Smooth muscle cell (in vitro differentiated cells): ENCODE results near the gene SLC9C2. TPM values are rescaled to one million over a fixed set of nuclear protein-coding genes. Genes with fewer than 3 reads are reported as not detected.

Experiments
- DNase-seq: peaks from one replicate; lab custom pipeline; 2025; ENCODE audit not compliant: unreplicated experiment; lab: John Stamatoyannopoulos, UW
- H2AFZ ChIP-seq: fragments of 200-600 bp; sonication (generic); 2 replicates; pipeline ENCODE4 v1.6.0; 2016; ENCODE audit warnings: antibody characterized with exemption, low read depth, mild to moderate bottlenecking
- H3F3A ChIP-seq: fragments of 200-600 bp; sonication (generic); 2 replicates; pipeline ENCODE4 v1.6.0; 2017; ENCODE audit warnings: antibody characterized with exemption, low read depth
- H3K27ac ChIP-seq: fragments of 200-600 bp; sonication (generic); 2 replicates; pipeline ENCODE4 v1.5.1; 2016; ENCODE audit warnings: low read depth, mild to moderate bottlenecking
- H3K27me3 ChIP-seq: fragments of 200-600 bp; sonication (generic); 2 replicates; pipeline ENCODE4 v1.6.1; 2016; ENCODE audit warnings: low read depth, mild to moderate bottlenecking
- H3K36me3 ChIP-seq: fragments of 200-600 bp; sonication (generic); 2 replicates; pipeline ENCODE4 v1.5.1; 2016; ENCODE audit warnings: low read depth
- H3K4me1 ChIP-seq: fragments of 200-600 bp; sonication (generic); 2 replicates; pipeline ENCODE4 v1.5.1; 2016; ENCODE audit warnings: low read depth
- H3K4me2 ChIP-seq: fragments of 200-600 bp; sonication (generic); 2 replicates; pipeline ENCODE4 v1.6.0; 2016; ENCODE audit warnings: mild to moderate bottlenecking
- H3K4me3 ChIP-seq: fragments of 200-600 bp; sonication (generic); 2 replicates; pipeline ENCODE4 v1.5.1; 2016; ENCODE audit warnings: mild to moderate bottlenecking
- H3K79me2 ChIP-seq: fragments of 200-600 bp; sonication (generic); 2 replicates; pipeline ENCODE4 v1.6.0; 2016; ENCODE audit warnings: low read depth, mild to moderate bottlenecking
- H3K9ac ChIP-seq: fragments of 200-600 bp; sonication (generic); 2 replicates; pipeline ENCODE4 v1.6.0; 2016; ENCODE audit warnings: low read depth
- H3K9me3 ChIP-seq: fragments of 200-600 bp; sonication (generic); replicated peaks from 2 replicates; pipeline ENCODE4 v1.5.1; 2016; ENCODE audit warnings: low read depth
- H4K20me1 ChIP-seq: fragments of 200-600 bp; sonication (generic); 2 replicates; pipeline ENCODE4 v1.6.0; 2016; ENCODE audit warnings: low read depth
- CTCF ChIP-seq: fragments of 200-600 bp; sonication (generic); IDR thresholded peaks from 2 replicates; pipeline ENCODE4 v1.5.1; 2017; ENCODE audit warnings: borderline replicate concordance, mild to moderate bottlenecking, antibody characterized with exemption; ENCODE audit not compliant: insufficient read depth, poor library complexity, severe bottlenecking
- WGBS: methylation state at CpG from one replicate; pipeline ENCODE4 v1.1.7; 2016; ENCODE audit warnings: low lambda C conversion rate; 5-methylcytosine and 5-hydroxymethylcytosine counted together
- polyA plus RNA-seq: library from polyadenylated mRNA; unstranded; fragments of >200 nt; fragmentation: Nextera tagmentation; extraction: Ambion mirVana; gene quantifications from 2 replicates; pipeline ENCODE4 v1.2.1, GENCODE V29; 2016
- total RNA-seq: library from RNA; depleted of rRNA; stranded (reverse); fragments of >200 nt; gene quantifications from 2 replicates; pipeline ENCODE4 v1.2.3, GENCODE V29; 2014

SLC9C2 gene
- total and polyA plus RNA-seq, 2 experiments from 2014 or later = 0.35 TPM; not detected in 1

- TF ChIP-seq CTCF = no peak
- Histone ChIP-seq H3K4me2 (no peak overlapping the region), H3K79me2 (no peaks in the 10 kb centered on the region), H3F3A (peaks cover under 1% of the 10 kb centered on the region), H3K9ac (no peak overlapping the region), H3K27ac (no peak overlapping the region), H3K4me1 (no peaks in the 10 kb centered on the region), H3K9me3 (no peaks in the 10 kb centered on the region), H3K4me3 (no peak overlapping the region), H3K36me3 (peaks cover 5% of the 10 kb centered on the region), H2AFZ (no peak overlapping the region), H4K20me1 (no peaks in the 10 kb centered on the region), H3K27me3 (no peaks in the 10 kb centered on the region)
- WGBS = 99% methylated on average over 2 of the region's 2 CpGs
- DNase-seq = no peak
Measured at GRCh38 chr1:173491508-173491907, 111.4 kb downstream of the SLC9C2 start.

GRCh38 chr1:173489929-173490328 lies 112.9 kb downstream of the SLC9C2 start:
- H3K9me3 ChIP-seq = no peaks in the 10 kb centered on the region
- H3K36me3 ChIP-seq = peaks cover 21% of the 10 kb centered on the region
- no peaks in the 10 kb centered on the region for H3K27me3 ChIP-seq
- no peaks in the 10 kb centered on the region for H3K4me1 ChIP-seq
- H3K27ac ChIP-seq = peak overlapping the region; percentile 16
- H3K4me2 ChIP-seq = no peak overlapping the region
- TF ChIP-seq CTCF = no peak
- WGBS = 95% methylated on average over 3 of the region's 3 CpGs
- no peak overlapping the region for H2AFZ ChIP-seq
- no peak for DNase-seq
- peaks cover 15% of the 10 kb centered on the region for H4K20me1 ChIP-seq
- H3K9ac ChIP-seq = no peak overlapping the region
- no peak overlapping the region for H3K4me3 ChIP-seq
- no peaks in the 10 kb centered on the region for H3K79me2 ChIP-seq
- H3F3A ChIP-seq = peaks cover 13% of the 10 kb centered on the region

- H3K4me3 ChIP-seq = no peak overlapping the region
- H4K20me1 ChIP-seq = peaks cover 23% of the 10 kb centered on the region
- H3K36me3 ChIP-seq = peaks cover 27% of the 10 kb centered on the region
- 51% methylated on average over 5 of the region's 5 CpGs for WGBS
- H3K4me1 ChIP-seq = no peaks in the 10 kb centered on the region
- H3K27ac ChIP-seq = peak overlapping the region; percentile 63
- DNase-seq = no peak
- H3F3A ChIP-seq = peaks cover 13% of the 10 kb centered on the region
- no peak overlapping the region for H2AFZ ChIP-seq
- no peaks in the 10 kb centered on the region for H3K9me3 ChIP-seq
- TF ChIP-seq CTCF = no peak
- no peak overlapping the region for H3K4me2 ChIP-seq
- no peaks in the 10 kb centered on the region for H3K27me3 ChIP-seq
- H3K79me2 ChIP-seq = no peaks in the 10 kb centered on the region
- no peak overlapping the region for H3K9ac ChIP-seq
Measured at GRCh38 chr1:173489149-173489600, 113.7 kb downstream of the SLC9C2 start.

GRCh38 chr1:173488001-173488400 lies 114.9 kb downstream of the SLC9C2 start:
- no peak for DNase-seq
- no peak for TF ChIP-seq CTCF
- H3K9ac ChIP-seq = no peak overlapping the region
- peaks cover 32% of the 10 kb centered on the region for H4K20me1 ChIP-seq
- WGBS = 92% methylated on average over 2 of the region's 2 CpGs
- no peaks in the 10 kb centered on the region for H3K4me1 ChIP-seq
- H3F3A ChIP-seq = peaks cover 13% of the 10 kb centered on the region
- H3K4me2 ChIP-seq = no peak overlapping the region
- H2AFZ ChIP-seq = no peak overlapping the region
- peaks cover 29% of the 10 kb centered on the region for H3K36me3 ChIP-seq
- H3K9me3 ChIP-seq = no peaks in the 10 kb centered on the region
- H3K4me3 ChIP-seq = no peak overlapping the region
- no peaks in the 10 kb centered on the region for H3K27me3 ChIP-seq
- peaks cover 7% of the 10 kb centered on the region for H3K79me2 ChIP-seq
- peak overlapping the region; percentile 63 for H3K27ac ChIP-seq
